WTC11 (cell line): ENCODE measurements around the gene CRB1.
A peak's percentile ranks its signal among the peaks of the same experiment; 100 is the strongest.

Experiments used
- ATF1 ChIP-seq: sonication (generic); formaldehyde crosslinking; IDR thresholded peaks from 2 replicates; pipeline ENCODE4 v1.8.1; 2023; ENCODE audit warnings: mild to moderate bottlenecking, moderate library complexity, missing genetic modification reagents
- CREM ChIP-seq: sonication (generic); formaldehyde crosslinking; IDR thresholded peaks from 2 replicates; pipeline ENCODE4 v1.8.1; 2022; ENCODE audit warnings: mild to moderate bottlenecking, missing genetic modification reagents, moderate library complexity
- NR3C1 ChIP-seq: sonication (generic); formaldehyde crosslinking; conservative IDR thresholded peaks from 2 replicates; pipeline ENCODE4 v1.8.1; 2023; ENCODE audit warnings: low read depth, mild to moderate bottlenecking, missing genetic modification reagents
- SP1 ChIP-seq: sonication (generic); formaldehyde crosslinking; conservative IDR thresholded peaks from 2 replicates; pipeline ENCODE4 v1.8.1; 2022; ENCODE audit warnings: missing genetic modification reagents
- TEAD4 ChIP-seq: sonication (generic); formaldehyde crosslinking; IDR thresholded peaks from 2 replicates; pipeline ENCODE4 v1.8.0; 2022; ENCODE audit warnings: mild to moderate bottlenecking, missing genetic modification reagents
- TP53 ChIP-seq: sonication (generic); formaldehyde crosslinking; IDR thresholded peaks from 2 replicates; pipeline ENCODE4 v1.8.1; 2023; ENCODE audit warnings: mild to moderate bottlenecking, missing genetic modification reagents
- ZNF121 ChIP-seq: sonication (generic); formaldehyde crosslinking; IDR thresholded peaks from 2 replicates; pipeline ENCODE4 v1.8.0; 2023; ENCODE audit warnings: missing genetic modification reagents
- TF ChIP-seq, protein P1 (sequence below): fragments of 200-600 bp; IDR thresholded peaks from 2 replicates; pipeline ENCODE4 v1.8.0; 2022; ENCODE audit warnings: antibody characterized with exemption
- TF ChIP-seq, protein P2 (sequence below): sonication (generic); formaldehyde crosslinking; IDR thresholded peaks from 2 replicates; pipeline ENCODE4 v1.8.1; 2023; ENCODE audit warnings: mild to moderate bottlenecking, missing genetic modification reagents, borderline replicate concordance
- TF ChIP-seq, protein P3 (sequence below): sonication (generic); formaldehyde crosslinking; IDR thresholded peaks from 2 replicates; pipeline ENCODE4 v1.8.1; 2023; ENCODE audit warnings: mild to moderate bottlenecking, moderate library complexity, missing genetic modification reagents
- TF ChIP-seq, protein P4 (sequence below): sonication (generic); formaldehyde crosslinking; IDR thresholded peaks from 2 replicates; pipeline ENCODE4 v1.8.0; 2022; ENCODE audit warnings: mild to moderate bottlenecking, missing genetic modification reagents
- TF ChIP-seq, protein P5 (sequence below): sonication (generic); formaldehyde crosslinking; IDR thresholded peaks from 2 replicates; pipeline ENCODE4 v1.8.1; 2022; ENCODE audit warnings: mild to moderate bottlenecking, missing genetic modification reagents, moderate library complexity, borderline replicate concordance
- TF ChIP-seq, protein P6 (sequence below): sonication (generic); formaldehyde crosslinking; IDR thresholded peaks from 2 replicates; pipeline ENCODE4 v1.8.1; 2022; ENCODE audit warnings: low read depth, mild to moderate bottlenecking, moderate library complexity, missing genetic modification reagents, borderline replicate concordance

DNA sequence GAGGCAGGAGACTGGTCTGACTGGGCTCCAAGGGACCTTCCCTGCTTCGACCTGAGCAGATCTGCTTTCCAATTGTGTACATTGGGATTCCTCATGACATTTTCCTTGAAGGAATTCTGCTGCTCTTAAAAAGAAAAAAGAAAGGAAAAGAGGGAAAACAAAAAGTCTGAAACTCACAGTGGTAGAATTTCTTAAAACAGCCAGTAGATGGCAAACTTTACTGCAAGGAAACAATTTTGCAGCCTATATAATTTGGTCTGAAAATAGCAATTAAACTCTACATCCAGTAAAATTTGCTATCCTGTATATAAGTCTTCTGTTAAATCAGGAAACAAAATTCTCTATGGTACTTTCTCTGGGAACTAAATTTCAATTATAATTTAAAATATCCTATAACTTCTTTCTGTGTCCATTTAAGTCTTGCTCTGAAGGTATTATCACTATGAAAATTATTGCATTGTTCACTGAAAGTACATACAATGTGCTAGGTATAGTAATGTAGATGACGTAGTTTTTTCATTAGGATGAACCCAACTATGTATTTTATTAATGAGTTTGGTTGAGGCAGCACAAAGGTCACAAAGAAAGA, 59.8 kb downstream of the CRB1 start:
- TF ChIP-seq, protein P1, sequence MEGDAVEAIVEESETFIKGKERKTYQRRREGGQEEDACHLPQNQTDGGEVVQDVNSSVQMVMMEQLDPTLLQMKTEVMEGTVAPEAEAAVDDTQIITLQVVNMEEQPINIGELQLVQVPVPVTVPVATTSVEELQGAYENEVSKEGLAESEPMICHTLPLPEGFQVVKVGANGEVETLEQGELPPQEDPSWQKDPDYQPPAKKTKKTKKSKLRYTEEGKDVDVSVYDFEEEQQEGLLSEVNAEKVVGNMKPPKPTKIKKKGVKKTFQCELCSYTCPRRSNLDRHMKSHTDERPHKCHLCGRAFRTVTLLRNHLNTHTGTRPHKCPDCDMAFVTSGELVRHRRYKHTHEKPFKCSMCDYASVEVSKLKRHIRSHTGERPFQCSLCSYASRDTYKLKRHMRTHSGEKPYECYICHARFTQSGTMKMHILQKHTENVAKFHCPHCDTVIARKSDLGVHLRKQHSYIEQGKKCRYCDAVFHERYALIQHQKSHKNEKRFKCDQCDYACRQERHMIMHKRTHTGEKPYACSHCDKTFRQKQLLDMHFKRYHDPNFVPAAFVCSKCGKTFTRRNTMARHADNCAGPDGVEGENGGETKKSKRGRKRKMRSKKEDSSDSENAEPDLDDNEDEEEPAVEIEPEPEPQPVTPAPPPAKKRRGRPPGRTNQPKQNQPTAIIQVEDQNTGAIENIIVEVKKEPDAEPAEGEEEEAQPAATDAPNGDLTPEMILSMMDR = peak; percentile 36; the same call in 1 of the 2 replicates
- TF ChIP-seq, protein P2, sequence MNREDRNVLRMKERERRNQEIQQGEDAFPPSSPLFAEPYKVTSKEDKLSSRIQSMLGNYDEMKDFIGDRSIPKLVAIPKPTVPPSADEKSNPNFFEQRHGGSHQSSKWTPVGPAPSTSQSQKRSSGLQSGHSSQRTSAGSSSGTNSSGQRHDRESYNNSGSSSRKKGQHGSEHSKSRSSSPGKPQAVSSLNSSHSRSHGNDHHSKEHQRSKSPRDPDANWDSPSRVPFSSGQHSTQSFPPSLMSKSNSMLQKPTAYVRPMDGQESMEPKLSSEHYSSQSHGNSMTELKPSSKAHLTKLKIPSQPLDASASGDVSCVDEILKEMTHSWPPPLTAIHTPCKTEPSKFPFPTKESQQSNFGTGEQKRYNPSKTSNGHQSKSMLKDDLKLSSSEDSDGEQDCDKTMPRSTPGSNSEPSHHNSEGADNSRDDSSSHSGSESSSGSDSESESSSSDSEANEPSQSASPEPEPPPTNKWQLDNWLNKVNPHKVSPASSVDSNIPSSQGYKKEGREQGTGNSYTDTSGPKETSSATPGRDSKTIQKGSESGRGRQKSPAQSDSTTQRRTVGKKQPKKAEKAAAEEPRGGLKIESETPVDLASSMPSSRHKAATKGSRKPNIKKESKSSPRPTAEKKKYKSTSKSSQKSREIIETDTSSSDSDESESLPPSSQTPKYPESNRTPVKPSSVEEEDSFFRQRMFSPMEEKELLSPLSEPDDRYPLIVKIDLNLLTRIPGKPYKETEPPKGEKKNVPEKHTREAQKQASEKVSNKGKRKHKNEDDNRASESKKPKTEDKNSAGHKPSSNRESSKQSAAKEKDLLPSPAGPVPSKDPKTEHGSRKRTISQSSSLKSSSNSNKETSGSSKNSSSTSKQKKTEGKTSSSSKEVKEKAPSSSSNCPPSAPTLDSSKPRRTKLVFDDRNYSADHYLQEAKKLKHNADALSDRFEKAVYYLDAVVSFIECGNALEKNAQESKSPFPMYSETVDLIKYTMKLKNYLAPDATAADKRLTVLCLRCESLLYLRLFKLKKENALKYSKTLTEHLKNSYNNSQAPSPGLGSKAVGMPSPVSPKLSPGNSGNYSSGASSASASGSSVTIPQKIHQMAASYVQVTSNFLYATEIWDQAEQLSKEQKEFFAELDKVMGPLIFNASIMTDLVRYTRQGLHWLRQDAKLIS (CRISPR knock-in tag) = no peak
- TF ChIP-seq, protein P3, sequence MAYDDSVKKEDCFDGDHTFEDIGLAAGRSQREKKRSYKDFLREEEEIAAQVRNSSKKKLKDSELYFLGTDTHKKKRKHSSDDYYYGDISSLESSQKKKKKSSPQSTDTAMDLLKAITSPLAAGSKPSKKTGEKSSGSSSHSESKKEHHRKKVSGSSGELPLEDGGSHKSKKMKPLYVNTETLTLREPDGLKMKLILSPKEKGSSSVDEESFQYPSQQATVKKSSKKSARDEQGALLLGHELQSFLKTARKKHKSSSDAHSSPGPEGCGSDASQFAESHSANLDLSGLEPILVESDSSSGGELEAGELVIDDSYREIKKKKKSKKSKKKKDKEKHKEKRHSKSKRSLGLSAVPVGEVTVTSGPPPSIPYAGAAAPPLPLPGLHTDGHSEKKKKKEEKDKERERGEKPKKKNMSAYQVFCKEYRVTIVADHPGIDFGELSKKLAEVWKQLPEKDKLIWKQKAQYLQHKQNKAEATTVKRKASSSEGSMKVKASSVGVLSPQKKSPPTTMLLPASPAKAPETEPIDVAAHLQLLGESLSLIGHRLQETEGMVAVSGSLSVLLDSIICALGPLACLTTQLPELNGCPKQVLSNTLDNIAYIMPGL = no peak
- no peak for TF ChIP-seq CREM (CRISPR knock-in tag)
- no peak for TF ChIP-seq TEAD4
- TF ChIP-seq, protein P4, sequence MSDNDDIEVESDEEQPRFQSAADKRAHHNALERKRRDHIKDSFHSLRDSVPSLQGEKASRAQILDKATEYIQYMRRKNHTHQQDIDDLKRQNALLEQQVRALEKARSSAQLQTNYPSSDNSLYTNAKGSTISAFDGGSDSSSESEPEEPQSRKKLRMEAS (CRISPR knock-in tag) = no peak
- no peak for TF ChIP-seq ATF1 (CRISPR knock-in tag)
- TF ChIP-seq, protein P5, sequence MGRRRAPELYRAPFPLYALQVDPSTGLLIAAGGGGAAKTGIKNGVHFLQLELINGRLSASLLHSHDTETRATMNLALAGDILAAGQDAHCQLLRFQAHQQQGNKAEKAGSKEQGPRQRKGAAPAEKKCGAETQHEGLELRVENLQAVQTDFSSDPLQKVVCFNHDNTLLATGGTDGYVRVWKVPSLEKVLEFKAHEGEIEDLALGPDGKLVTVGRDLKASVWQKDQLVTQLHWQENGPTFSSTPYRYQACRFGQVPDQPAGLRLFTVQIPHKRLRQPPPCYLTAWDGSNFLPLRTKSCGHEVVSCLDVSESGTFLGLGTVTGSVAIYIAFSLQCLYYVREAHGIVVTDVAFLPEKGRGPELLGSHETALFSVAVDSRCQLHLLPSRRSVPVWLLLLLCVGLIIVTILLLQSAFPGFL = no peak
- TF ChIP-seq SP1 (CRISPR knock-in tag) = no peak
- TF ChIP-seq, protein P6, sequence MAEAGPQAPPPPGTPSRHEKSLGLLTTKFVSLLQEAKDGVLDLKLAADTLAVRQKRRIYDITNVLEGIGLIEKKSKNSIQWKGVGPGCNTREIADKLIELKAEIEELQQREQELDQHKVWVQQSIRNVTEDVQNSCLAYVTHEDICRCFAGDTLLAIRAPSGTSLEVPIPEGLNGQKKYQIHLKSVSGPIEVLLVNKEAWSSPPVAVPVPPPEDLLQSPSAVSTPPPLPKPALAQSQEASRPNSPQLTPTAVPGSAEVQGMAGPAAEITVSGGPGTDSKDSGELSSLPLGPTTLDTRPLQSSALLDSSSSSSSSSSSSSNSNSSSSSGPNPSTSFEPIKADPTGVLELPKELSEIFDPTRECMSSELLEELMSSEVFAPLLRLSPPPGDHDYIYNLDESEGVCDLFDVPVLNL (CRISPR knock-in tag) = no peak
- no peak for TF ChIP-seq ZNF121 (CRISPR knock-in tag)
- TF ChIP-seq NR3C1 (CRISPR knock-in tag) = no peak
- TF ChIP-seq TP53 (CRISPR knock-in tag) = no peak
